GM21737 (cell line): ENCODE data around the gene UTP4.

ENCODE experiments used
- ATAC-seq: cut with Tn5 transposase; IDR thresholded peaks from one replicate; pipeline ENCODE4 v1.9.1; 2021; ENCODE audit warnings: mild to moderate bottlenecking, moderate library complexity; ENCODE audit not compliant: unreplicated experiment

Gene UTP4

GRCh38 chr16:69132424-69133252, at the start of gene UTP4, which contains the start of gene CHTF8:
Gene UTP4, plus strand, starts transcription at chr16:69132649. Its CDS starts 811 bp downstream, at chr16:69133460.
Gene CHTF8, minus strand, starts transcription at chr16:69132588. Its CDS starts 11,130 bp downstream, at chr16:69121458.
- ATAC-seq, result peak; percentile 85

- ATAC-seq, result no peak
These were observed 49.0 kb upstream of the UTP4 start for GRCh38 chr16:69083306-69083941.

GRCh38 chr16:69084289-69084688, 48.2 kb upstream of the UTP4 start:
- ATAC-seq, result no peak

DNA sequence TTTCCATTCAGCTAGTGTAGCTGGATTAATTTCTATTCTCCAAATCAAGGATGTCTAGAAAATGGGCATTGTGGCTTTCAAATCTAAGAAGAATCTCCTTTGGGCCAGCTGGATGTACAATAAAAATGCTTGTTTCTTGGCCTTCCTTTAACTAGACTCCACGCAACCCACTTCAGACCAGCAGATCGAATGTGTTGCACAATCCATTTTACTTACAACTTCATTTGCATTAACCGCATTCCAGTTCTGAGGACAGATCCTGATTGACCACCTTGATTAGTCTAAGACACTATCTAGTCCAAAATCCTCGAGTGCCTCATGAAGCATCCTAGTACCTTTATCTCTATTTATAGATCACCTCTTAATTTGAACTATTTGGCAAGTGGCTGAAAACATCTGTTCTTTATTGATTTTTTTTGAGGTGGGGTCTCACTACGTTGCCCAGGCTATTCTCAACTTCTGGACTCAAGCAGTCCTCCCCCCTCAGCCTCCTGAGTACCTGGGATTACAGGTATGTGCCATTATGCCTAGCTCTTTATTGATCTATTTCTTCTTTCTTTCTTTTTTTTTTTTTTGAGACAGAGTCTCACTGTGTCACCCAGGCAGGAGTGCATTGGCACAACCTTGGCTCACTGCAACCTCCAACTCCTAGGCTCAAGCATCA, 47.3 kb upstream of the UTP4 start:
- ATAC-seq, result no peak

DNA sequence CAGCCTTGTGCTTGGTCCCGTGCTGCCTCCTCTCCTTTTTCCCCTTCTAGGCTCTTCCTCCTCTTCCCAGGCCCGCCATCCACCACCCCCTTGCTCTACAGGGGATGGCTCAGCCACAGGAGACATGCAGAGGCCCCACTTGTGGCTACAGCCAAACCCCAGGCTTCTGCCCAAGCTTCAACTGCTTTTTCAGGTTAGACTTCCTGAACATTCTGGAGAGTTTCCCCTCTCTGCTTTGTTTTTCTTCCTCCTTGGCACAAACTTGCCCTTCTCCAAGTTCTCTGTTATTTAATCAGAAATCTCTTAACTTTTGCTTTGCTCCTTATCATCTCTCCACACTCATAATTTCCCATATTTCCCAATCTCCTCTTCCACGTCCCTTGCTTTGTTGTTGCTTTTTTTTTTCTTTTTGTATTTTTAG, 45.3 kb upstream of the UTP4 start:
- no peak for ATAC-seq

GRCh38 chr16:69088684-69089083, 43.8 kb upstream of the UTP4 start:
- ATAC-seq, result no peak

GRCh38 chr16:69089091-69089910, 43.1 kb upstream of the UTP4 start:
- ATAC-seq, result no peak

GRCh38 chr16:69093974-69094373, 38.5 kb upstream of the UTP4 start:
- ATAC-seq, result no peak

DNA sequence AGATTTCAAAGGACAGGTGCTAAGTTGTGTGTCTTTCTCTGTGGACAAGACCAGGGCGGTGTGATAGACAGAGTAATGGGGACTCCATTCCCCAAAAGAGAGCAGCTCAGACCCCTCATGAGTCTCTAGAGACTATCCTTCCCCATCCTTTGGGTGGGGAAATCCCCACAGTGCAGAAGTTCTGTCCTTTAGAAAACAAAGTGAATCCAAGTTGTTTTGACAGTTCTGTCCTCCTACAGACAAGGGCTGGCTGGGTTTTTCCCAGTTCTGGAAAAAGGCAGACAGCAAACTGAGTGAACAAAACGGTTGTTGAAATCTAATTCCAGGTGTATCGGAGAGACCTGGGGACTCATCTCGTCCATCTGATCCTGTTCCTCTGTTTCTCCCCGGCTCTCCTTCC, 37.9 kb upstream of the UTP4 start:
- ATAC-seq, result no peak

DNA sequence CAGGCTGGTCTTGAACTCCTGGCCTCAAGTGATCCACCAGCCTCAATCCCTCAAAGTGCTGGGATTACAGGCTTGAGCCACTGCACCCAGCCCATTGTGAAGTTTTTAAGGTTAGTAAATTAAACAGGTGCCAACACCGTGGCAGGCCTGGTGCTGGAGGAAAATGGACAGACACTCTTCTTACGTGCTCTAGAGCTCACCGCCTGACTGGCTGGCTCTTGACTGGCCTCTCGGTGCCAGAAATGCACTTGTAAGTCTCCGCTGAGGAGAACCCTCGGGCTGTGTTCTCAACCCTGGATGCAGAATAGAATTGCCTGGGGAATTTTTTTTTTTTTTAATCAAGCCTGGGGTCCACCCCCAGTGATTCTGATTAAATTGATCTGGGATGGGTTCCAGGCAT, 37.3 kb upstream of the UTP4 start:
- ATAC-seq, result no peak

- ATAC-seq, result no peak
These were observed 32.3 kb upstream of the UTP4 start for GRCh38 chr16:69100071-69100691.

DNA sequence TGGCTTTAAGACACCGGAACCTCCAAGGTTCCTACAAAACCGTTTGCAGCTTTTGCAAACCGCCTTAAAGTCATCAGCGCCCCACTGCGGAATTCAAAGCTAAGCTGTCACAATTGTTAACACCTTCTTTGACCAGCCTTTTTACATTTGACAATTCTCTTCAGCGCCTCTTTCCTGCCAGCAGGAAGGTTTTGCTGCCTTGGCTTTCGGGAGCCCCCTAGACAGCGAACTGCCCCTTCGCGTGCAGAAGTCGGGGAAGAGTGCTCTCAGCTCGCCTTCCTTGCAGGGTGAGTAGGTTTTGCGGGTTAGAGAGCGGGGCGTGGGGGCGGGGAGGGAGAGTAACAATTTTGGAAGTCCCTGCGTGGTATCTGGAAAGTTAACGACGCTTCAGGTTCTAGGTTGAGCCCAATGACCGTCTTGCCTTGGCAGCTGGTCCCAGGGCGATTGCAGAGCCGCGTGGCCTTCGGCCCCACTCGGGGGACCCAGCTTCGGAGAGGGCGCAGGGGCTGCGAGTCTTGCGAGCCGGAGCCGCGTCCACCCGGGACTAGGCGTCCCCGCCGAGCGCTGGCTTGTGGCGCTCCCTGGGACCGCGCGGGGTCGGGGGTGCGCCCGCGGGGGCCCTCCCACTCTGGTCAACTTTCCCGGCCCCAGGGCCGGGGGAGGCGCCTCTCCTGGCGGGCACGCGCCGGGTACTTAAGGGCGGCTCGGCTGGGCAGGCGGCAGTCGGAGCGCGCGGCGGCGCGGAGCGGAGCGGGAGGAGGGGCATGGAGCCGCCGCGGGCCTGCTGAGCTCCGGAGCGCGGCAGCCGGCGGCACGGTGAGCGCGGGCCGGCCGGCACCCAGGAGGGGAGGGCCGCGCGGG, 26.7 kb upstream of the UTP4 start, which contains the start of gene HAS3:
Gene HAS3 (plus strand): TSS at position 153 of the 861 bp plus-strand sequence. CDS start 3,743 bp downstream, outside the sequence.
- no peak for ATAC-seq

- no peak for ATAC-seq
These were observed 25.7 kb upstream of the UTP4 start for GRCh38 chr16:69106491-69107315.

DNA sequence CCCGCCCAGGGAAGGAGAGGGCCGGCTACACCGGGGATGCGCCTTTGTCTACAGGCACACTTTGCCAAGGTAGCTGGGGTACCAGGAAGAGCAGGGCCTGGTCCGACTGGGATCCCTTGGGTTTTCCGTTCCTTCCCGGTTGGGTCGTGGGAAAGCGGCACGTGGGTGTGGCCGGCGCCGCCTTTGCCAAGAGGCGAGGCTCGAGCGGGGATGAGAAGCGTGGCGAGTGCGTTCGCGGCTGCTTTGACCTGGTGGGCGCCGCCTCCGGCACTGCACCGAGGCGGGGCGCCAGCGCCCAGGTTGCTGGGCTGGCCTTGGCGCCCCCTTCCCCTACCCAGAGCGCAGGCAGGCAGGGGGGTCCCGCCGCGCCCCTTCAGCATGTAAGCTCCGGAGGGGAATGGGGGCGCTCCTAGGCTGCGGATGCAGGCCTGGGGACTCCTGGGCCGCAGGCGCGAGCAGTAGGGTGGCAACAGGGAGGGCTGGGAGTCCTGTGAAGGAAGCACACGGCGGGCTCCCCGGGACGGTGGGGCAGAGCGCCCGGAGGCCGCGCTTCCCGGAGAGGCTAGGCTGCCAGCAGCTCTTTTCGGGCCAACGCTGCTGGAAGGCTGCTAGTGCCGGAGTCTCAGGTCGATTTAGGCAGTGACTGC, 25.0 kb upstream of the UTP4 start:
- no peak for ATAC-seq

GRCh38 chr16:69108064-69108904, 24.2 kb upstream of the UTP4 start:
- no peak for ATAC-seq

- no peak for ATAC-seq
These were observed 23.6 kb upstream of the UTP4 start for GRCh38 chr16:69108905-69109252.
